ENCODE data around the gene NEURL2.

DNA sequence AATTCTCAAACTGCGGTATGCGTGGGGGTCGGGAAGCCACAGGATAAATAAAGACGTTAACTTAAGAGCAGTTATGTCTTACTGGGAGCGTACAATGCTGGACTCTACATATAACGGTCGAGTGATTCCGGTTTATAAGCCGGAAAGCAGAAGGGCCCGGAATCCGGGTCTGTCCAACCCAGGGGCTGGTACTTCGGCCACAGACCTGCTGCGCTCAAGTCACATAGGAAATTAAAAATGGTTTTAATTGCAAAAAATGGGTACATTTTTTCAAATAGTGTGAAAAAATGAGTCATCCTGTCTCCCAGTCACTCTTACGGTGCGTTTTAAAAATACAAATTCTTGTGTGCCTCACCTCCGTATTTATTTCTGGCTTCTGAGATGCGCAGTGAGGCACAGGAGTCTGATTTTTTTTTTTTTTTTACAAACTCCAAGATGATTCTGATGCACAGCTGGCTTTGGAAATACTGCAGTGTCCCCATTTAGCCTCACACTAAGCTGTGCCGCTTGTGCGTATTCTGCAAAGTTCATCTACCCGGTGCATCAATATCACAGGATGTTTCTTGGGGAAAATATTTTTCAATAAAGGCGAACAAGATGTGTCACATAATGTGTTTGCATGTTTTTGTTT, 44.5 kb upstream of the NEURL2 start:
- TF ChIP-seq, protein P1, sequence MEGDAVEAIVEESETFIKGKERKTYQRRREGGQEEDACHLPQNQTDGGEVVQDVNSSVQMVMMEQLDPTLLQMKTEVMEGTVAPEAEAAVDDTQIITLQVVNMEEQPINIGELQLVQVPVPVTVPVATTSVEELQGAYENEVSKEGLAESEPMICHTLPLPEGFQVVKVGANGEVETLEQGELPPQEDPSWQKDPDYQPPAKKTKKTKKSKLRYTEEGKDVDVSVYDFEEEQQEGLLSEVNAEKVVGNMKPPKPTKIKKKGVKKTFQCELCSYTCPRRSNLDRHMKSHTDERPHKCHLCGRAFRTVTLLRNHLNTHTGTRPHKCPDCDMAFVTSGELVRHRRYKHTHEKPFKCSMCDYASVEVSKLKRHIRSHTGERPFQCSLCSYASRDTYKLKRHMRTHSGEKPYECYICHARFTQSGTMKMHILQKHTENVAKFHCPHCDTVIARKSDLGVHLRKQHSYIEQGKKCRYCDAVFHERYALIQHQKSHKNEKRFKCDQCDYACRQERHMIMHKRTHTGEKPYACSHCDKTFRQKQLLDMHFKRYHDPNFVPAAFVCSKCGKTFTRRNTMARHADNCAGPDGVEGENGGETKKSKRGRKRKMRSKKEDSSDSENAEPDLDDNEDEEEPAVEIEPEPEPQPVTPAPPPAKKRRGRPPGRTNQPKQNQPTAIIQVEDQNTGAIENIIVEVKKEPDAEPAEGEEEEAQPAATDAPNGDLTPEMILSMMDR (IDR thresholded peaks at IDR 0.05), result no peak
- no peak for TF ChIP-seq POLR2A (IDR thresholded peaks at IDR 0.05)
